GM18498 (cell line): ENCODE results near the gene FUT8.

ENCODE experiments used
- ATAC-seq: cut with Tn5 transposase; IDR thresholded peaks from one replicate; pipeline ENCODE4 v1.9.1; 2021; ENCODE audit warnings: mild to moderate bottlenecking, moderate library complexity; ENCODE audit not compliant: unreplicated experiment

FUT8 gene

GRCh38 chr14:65487783-65488494, 75.4 kb downstream of the FUT8 start:
- ATAC-seq = no peak

GRCh38 chr14:65491274-65491673, 78.7 kb downstream of the FUT8 start:
- no peak for ATAC-seq

GRCh38 chr14:65492266-65492665, 79.7 kb downstream of the FUT8 start:
- ATAC-seq = no peak

- ATAC-seq = no peak
Observed at GRCh38 chr14:65495196-65495595, 82.7 kb downstream of the FUT8 start.

- ATAC-seq = no peak
Observed at GRCh38 chr14:65496178-65496993, 83.9 kb downstream of the FUT8 start.

- no peak for ATAC-seq
Observed at GRCh38 chr14:65499138-65499537, 86.6 kb downstream of the FUT8 start.

- ATAC-seq = no peak
Observed at GRCh38 chr14:65500075-65500474, 87.5 kb downstream of the FUT8 start.

- peak; percentile 52 for ATAC-seq
Observed at GRCh38 chr14:65501328-65501727, 88.8 kb downstream of the FUT8 start.

GRCh38 chr14:65502676-65503124, 90.2 kb downstream of the FUT8 start:
- no peak for ATAC-seq

GRCh38 chr14:65503771-65504170, 91.2 kb downstream of the FUT8 start:
- no peak for ATAC-seq

- ATAC-seq = no peak
Observed at GRCh38 chr14:65506801-65507200, 94.3 kb downstream of the FUT8 start.

- no peak for ATAC-seq
Observed at GRCh38 chr14:65509842-65510241, 97.3 kb downstream of the FUT8 start.

- ATAC-seq = no peak
Observed at GRCh38 chr14:65513671-65514070, 101.1 kb downstream of the FUT8 start.

GRCh38 chr14:65517635-65518542, 105.4 kb downstream of the FUT8 start:
- ATAC-seq = no peak

GRCh38 chr14:65528069-65528468, 115.5 kb downstream of the FUT8 start:
- no peak for ATAC-seq

GRCh38 chr14:65531148-65531547, 118.6 kb downstream of the FUT8 start:
- ATAC-seq = no peak

GRCh38 chr14:65533736-65534404, 121.3 kb downstream of the FUT8 start:
- ATAC-seq = no peak

GRCh38 chr14:65536781-65537423, 124.4 kb downstream of the FUT8 start:
- ATAC-seq = no peak

- no peak for ATAC-seq
Observed at GRCh38 chr14:65548878-65549277, 136.3 kb downstream of the FUT8 start.

- no peak for ATAC-seq
Observed at GRCh38 chr14:65549429-65549828, 136.9 kb downstream of the FUT8 start.
